HEK293T (cell line): ENCODE results near the gene UPP2.

Source experiments
- CTBP1 ChIP-seq: fragments of 450-650 bp; IDR thresholded peaks from 2 replicates; pipeline ENCODE4 v1.6.1; 2016; ENCODE audit warnings: borderline replicate concordance
- ELF4 ChIP-seq: fragments of 450-650 bp; IDR thresholded peaks from 2 replicates; pipeline ENCODE4 v1.6.1; 2017; ENCODE audit warnings: antibody characterized with exemption
- FOXK2 ChIP-seq: fragments of 450-650 bp; IDR thresholded peaks from 2 replicates; pipeline ENCODE4 v1.6.1; 2016; ENCODE audit warnings: mild to moderate bottlenecking
- FOXM1 ChIP-seq: fragments of 450-650 bp; IDR thresholded peaks from 2 replicates; pipeline ENCODE4 v1.6.1; 2017; ENCODE audit warnings: mild to moderate bottlenecking, borderline replicate concordance
- HDGF ChIP-seq: fragments of 450-650 bp; IDR thresholded peaks from 2 replicates; pipeline ENCODE4 v1.6.1; 2017; ENCODE audit warnings: antibody characterized with exemption, borderline replicate concordance
- NFRKB ChIP-seq: fragments of 450-650 bp; IDR thresholded peaks from 2 replicates; pipeline ENCODE4 v1.6.1; 2016; ENCODE audit warnings: mild to moderate bottlenecking, moderate library complexity
- SP1 ChIP-seq: fragments of 450-650 bp; IDR thresholded peaks from 2 replicates; pipeline ENCODE4 v1.6.1; 2017
- TARDBP ChIP-seq: fragments of 450-650 bp; IDR thresholded peaks from 2 replicates; pipeline ENCODE4 v1.6.1; 2016

- TF ChIP-seq HDGF, result no peak
- TF ChIP-seq SP1, result no peak
- no peak for TF ChIP-seq NFRKB
- no peak for TF ChIP-seq CTBP1
- no peak for TF ChIP-seq ELF4
- TF ChIP-seq FOXK2, result no peak
- no peak for TF ChIP-seq TARDBP
- no peak for TF ChIP-seq FOXM1
Measured at GRCh38 chr2:158061763-158062162, 39.9 kb upstream of the UPP2 start.
